A673 (cell line): Measurements from ENCODE around the gene CYP26C1.

Source experiments
- EZH2 ChIP-seq: fragments of 200-600 bp; sonication (generic); IDR thresholded peaks from 2 replicates; pipeline ENCODE4 v1.6.1; 2017; ENCODE audit warnings: borderline replicate concordance, low read depth, mild to moderate bottlenecking, mixed read lengths, antibody characterized with exemption, low read length; ENCODE audit not compliant: poor library complexity, severe bottlenecking
- TF ChIP-seq, protein P1 (sequence below): fragments of 300-800, 200-600 bp; sonication (generic); conservative IDR thresholded peaks from 2 replicates; pipeline ENCODE4 v1.5.1; 2017; ENCODE audit warnings: low read depth, mild to moderate bottlenecking, antibody characterized with exemption, low read length, moderate library complexity, mixed read lengths

DNA sequence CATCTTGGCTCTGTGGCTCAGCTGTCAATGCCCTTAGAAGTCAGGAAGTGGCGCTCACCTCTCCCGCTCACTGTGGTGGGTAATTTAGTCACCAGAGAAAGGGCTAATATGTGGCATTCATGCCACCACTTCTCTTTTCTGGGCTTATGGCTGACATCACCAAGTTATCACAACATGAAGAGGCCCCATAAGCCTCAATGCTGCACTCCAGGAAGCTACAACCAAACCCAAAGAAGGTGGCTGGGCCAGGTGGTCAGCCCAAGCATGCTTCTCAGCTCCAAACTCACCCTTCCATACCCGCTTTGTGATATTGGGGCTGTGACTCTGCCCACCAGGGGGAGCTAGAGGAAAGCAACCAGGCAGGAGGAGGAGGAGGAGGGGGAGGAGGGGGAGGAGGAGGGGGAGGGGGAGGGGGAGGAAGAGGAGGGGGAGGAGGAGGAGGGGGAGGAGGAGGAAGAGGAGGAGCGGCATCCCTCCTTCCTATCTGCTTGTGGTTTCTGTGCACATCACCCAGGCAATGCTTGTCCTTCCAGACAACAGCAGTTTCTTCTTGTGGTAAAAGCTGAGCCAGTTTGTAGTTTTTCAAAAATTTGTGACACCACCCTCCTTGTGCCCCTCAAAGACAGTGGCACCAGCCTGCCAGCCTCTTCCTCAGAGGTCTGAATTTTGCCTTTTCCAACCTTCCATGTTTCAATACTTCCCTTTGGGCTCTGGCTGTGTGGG is 55.2 kb downstream of the CYP26C1 start:
- TF ChIP-seq, protein P1, sequence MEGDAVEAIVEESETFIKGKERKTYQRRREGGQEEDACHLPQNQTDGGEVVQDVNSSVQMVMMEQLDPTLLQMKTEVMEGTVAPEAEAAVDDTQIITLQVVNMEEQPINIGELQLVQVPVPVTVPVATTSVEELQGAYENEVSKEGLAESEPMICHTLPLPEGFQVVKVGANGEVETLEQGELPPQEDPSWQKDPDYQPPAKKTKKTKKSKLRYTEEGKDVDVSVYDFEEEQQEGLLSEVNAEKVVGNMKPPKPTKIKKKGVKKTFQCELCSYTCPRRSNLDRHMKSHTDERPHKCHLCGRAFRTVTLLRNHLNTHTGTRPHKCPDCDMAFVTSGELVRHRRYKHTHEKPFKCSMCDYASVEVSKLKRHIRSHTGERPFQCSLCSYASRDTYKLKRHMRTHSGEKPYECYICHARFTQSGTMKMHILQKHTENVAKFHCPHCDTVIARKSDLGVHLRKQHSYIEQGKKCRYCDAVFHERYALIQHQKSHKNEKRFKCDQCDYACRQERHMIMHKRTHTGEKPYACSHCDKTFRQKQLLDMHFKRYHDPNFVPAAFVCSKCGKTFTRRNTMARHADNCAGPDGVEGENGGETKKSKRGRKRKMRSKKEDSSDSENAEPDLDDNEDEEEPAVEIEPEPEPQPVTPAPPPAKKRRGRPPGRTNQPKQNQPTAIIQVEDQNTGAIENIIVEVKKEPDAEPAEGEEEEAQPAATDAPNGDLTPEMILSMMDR = peak; percentile 60
- no peak for TF ChIP-seq EZH2
